Testis (tissue), 3 donors: ENCODE measurements around the gene HNRNPR. TPM values are rescaled to one million over a fixed set of nuclear protein-coding genes. Genes with fewer than 3 reads are reported as not detected.

Experiments
- DNase-seq: peaks from one replicate; pipeline ENCODE4 v3.0.0-alpha.2; 2019
- H3K27ac ChIP-seq, 2 donors: fragments of 200-600 bp; sonication (generic); one replicate each; pipeline ENCODE4 v1.5.1; 2019
- H3K27me3 ChIP-seq: fragments of 200-600 bp; sonication (generic); one replicate; pipeline ENCODE4 v1.5.1; 2019
- H3K36me3 ChIP-seq: fragments of 200-600 bp; sonication (generic); one replicate; pipeline ENCODE4 v1.5.1; 2017; ENCODE audit warnings: low read depth; ENCODE audit errors: missing control alignments
- H3K4me1 ChIP-seq: fragments of 200-600 bp; sonication (generic); one replicate; pipeline ENCODE4 v1.5.1; 2019
- H3K4me3 ChIP-seq, 2 donors: fragments of 200-600 bp; sonication (generic); one replicate each; pipeline ENCODE4 v1.5.1; 2017 to 2019
- H3K9me3 ChIP-seq: fragments of 200-600 bp; sonication (generic); one replicate; pipeline ENCODE4 v1.5.1; 2017
- CTCF ChIP-seq, 3 experiments: fragments of 450-650 bp in 2 of 3; fragments of 200-600 bp in 1 of 3; sonication (generic) in 1 of 3; IDR thresholded peaks; one replicate each; pipeline ENCODE4 v1.5.1; 2016 to 2019; ENCODE audit warnings: antibody characterized with exemption in 3 of 3, mild to moderate bottlenecking in 2 of 3, moderate library complexity in 1 of 3
- POLR2A ChIP-seq: fragments of 450-650 bp; IDR thresholded peaks from one replicate; pipeline ENCODE4 v1.6.1; 2017; ENCODE audit warnings: antibody characterized with exemption, mild to moderate bottlenecking, moderate library complexity
- WGBS, 2 donors: methylation state at CpG; one replicate each; pipeline ENCODE4 v1.1.5; 2018; 5-methylcytosine and 5-hydroxymethylcytosine counted together
- intact Hi-C: fragments of 100-400 bp; cut with DNase I; formaldehyde crosslinking; loops from one replicate; pipeline ENCODE4 v1.15.1; 2023; ENCODE audit warnings: low total_unique reads
- polyA plus RNA-seq: library from polyadenylated mRNA; stranded (reverse); fragments of 350-450 nt; fragmentation: Illumina TruSeq; extraction: RNeasy Lipid Tissue Mini Kit (QIAGEN cat#74804); gene quantifications from one replicate; pipeline ENCODE4 v1.2.3, GENCODE V29; 2014; ENCODE audit warnings: low read depth, low replicate concordance; ENCODE audit not compliant: insufficient read depth
- total RNA-seq, 2 donors: library from RNA; depleted of rRNA; stranded (reverse); fragments of >200 nt; gene quantifications; one replicate each; pipeline ENCODE4 v1.2.3, GENCODE V29; 2016

The HNRNPR gene
- total and polyA plus RNA-seq, 3 donors from 2014 or later: 89.6 to 95.8 (median 93.8) TPM

GRCh38 chr1:23367791-23368561 lies 23.9 kb upstream of the HNRNPR start:
- TF ChIP-seq CTCF (IDR thresholded peaks at IDR 0.05): no peak
- no peak for TF ChIP-seq POLR2A
- WGBS, 2 donors: 2 to 9% methylated on average over 9 to 41 of the region's 41 CpGs
- peak overlapping the region; percentile 94 to 96 for H3K4me3 ChIP-seq
- no peaks in the 10 kb centered on the region for H3K36me3 ChIP-seq
- DNase-seq: peak; percentile 99
- H3K4me1 ChIP-seq: peaks cover 40% of the 10 kb centered on the region
- no peaks in the 10 kb centered on the region for H3K27me3 ChIP-seq
- H3K9me3 ChIP-seq: no peaks in the 10 kb centered on the region
- intact Hi-C loops: no loop called here
- peak overlapping the region; percentile 98 to 99 for H3K27ac ChIP-seq

GRCh38 chr1:23367451-23367790 lies 23.3 kb upstream of the HNRNPR start:
- Histone ChIP-seq H3K9me3 (no peaks in the 10 kb centered on the region), H3K4me1 (peaks cover 37% of the 10 kb centered on the region), H3K27me3 (no peaks in the 10 kb centered on the region), H3K4me3 (peak overlapping the region; percentile 94 to 96), H3K27ac (peak overlapping the region in 1 of 2 donors; percentile 99), H3K36me3 (no peaks in the 10 kb centered on the region)
- 38 to 55% methylated on average over 9 of the region's 9 CpGs for WGBS, 2 donors
- intact Hi-C loops: no loop called here
- no peak for DNase-seq
- no peak for TF ChIP-seq CTCF (IDR thresholded peaks at IDR 0.05)

- TF ChIP-seq CTCF (IDR thresholded peaks at IDR 0.05) (no peak), POLR2A (no peak)
Observed at GRCh38 chr1:23366598-23366997, 22.5 kb upstream of the HNRNPR start.

GRCh38 chr1:23366146-23366545 lies 22.1 kb upstream of the HNRNPR start:
- no peak overlapping the region for H3K4me3 ChIP-seq
- TF ChIP-seq POLR2A: no peak
- no peak for TF ChIP-seq CTCF (IDR thresholded peaks at IDR 0.05)
- peaks cover 24% of the 10 kb centered on the region for H3K4me1 ChIP-seq
- H3K36me3 ChIP-seq: no peaks in the 10 kb centered on the region
- H3K27ac ChIP-seq: no peak overlapping the region
- WGBS, 2 donors: 74 to 79% methylated on average over 2 of the region's 2 CpGs
- intact Hi-C loops: no loop called here
- DNase-seq: no peak
- no peaks in the 10 kb centered on the region for H3K27me3 ChIP-seq
- no peaks in the 10 kb centered on the region for H3K9me3 ChIP-seq

More at GRCh38 chr1:23366598-23366997, 22.5 kb upstream of the HNRNPR start:
- no peak overlapping the region for H3K27ac ChIP-seq
- no peak overlapping the region for H3K4me3 ChIP-seq
- WGBS, 2 donors: 62 to 75% methylated on average over 5 of the region's 5 CpGs
- no peaks in the 10 kb centered on the region for H3K36me3 ChIP-seq
- H3K27me3 ChIP-seq: no peaks in the 10 kb centered on the region
- no peak for DNase-seq
- intact Hi-C loops: no loop called here
- no peaks in the 10 kb centered on the region for H3K9me3 ChIP-seq
- peaks cover 29% of the 10 kb centered on the region for H3K4me1 ChIP-seq

GRCh38 chr1:23362218-23362713 lies 18.2 kb upstream of the HNRNPR start:
- Histone ChIP-seq H3K4me3 (no peak overlapping the region), H3K36me3 (no peaks in the 10 kb centered on the region), H3K4me1 (peaks cover 13% of the 10 kb centered on the region), H3K27ac (no peak overlapping the region), H3K9me3 (no peaks in the 10 kb centered on the region), H3K27me3 (no peaks in the 10 kb centered on the region)
- 98 to 99% methylated on average over 13 of the region's 13 CpGs for WGBS, 2 donors
- DNase-seq: no peak
- TF ChIP-seq POLR2A (no peak), CTCF (IDR thresholded peaks at IDR 0.05) (no peak)
- intact Hi-C loops: no loop called here
